ENCODE results near the gene RECQL5.

Gene RECQL5

DNA sequence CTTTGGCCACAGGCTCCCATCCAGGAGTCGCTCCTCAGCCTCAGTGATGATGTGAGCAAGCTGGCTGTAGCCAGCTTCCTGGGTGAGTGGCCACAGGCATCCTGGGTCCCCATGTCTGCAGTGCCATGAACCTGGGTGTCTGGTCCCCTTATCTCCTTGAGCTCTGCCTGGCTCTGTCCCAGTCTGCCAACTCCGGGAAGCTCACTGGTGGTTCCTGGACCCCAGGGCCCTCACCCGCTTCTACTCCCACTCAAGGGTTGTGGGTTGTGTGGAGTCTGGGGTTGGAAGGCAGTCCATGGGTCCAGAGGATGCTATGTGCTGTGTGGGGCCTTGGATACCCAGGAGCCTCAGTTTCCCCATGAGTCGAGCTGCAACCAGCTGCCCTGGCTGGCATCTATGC lies 45.5 kb downstream of the RECQL5 start:
- DNase-seq (ENCODE audit: insufficient read length, low spot score), result no peak
- no peak for FAIRE-seq

DNA sequence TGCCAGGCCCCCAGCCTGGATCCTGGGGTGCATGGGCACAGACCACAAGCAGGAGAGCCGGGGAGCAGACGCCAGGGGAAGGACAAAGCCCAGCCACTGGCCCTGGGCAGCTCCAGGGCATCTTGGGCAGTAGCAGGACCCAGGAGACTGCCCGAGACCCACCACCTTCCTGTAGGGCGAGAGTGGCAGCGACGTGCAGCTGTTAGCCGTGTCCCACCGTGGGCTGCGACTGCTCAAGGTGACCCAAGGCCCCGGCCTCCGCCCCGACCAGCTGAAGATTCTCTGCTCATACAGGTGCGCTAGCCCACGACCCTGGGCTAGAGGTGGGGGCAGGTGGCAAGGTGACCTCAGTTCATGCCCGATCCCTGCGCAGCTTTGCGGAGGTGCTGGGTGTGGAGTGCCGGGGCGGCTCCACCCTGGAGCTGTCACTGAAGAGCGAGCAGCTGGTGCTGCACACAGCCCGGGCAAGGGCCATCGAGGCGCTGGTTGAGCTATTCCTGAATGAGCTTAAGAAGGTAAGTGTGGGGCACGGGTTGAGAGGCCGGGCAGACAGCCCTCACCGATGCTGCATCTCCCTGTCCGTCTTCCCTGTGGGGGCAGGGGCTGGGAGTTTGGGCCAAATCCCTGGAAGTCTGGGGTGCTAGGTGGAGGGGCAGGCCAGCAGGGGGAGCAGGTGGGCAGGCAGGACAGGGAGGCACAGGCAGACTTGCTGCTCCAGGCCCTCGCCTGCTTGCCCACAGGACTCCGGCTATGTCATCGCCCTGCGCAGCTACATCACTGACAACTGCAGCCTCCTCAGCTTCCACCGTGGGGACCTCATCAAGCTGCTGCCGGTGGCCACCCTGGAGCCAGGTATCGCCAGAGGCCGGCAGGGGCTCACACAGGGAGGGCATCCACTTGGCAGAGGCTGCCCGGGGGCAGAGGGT lies 47.2 kb downstream of the RECQL5 start:
- FAIRE-seq, result peak; percentile 89
- peak; percentile 61 for DNase-seq (ENCODE audit: insufficient read length, low spot score)

DNA sequence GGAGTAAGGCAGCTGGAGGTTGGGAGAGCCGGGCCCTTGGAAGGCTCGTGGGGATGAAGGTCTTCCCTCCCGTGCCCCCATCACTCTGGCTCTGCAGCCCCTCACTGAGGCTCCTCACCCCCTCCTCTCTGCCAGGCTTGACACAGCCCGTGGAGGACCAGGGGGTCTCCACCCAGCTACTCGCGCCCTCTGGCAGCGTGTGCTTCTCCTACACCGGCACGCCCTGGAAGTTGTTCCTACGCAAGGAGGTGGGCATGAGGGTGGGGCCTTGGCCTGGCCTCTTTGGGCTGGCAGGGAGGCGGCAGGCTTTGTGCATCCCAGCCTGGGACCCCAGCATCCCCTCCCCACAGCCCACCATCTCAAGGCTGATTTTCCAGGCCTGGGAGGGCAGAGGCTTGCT lies 49.3 kb downstream of the RECQL5 start:
- DNase-seq (ENCODE audit: insufficient read length, low spot score) (no peak), FAIRE-seq (no peak)

DNA sequence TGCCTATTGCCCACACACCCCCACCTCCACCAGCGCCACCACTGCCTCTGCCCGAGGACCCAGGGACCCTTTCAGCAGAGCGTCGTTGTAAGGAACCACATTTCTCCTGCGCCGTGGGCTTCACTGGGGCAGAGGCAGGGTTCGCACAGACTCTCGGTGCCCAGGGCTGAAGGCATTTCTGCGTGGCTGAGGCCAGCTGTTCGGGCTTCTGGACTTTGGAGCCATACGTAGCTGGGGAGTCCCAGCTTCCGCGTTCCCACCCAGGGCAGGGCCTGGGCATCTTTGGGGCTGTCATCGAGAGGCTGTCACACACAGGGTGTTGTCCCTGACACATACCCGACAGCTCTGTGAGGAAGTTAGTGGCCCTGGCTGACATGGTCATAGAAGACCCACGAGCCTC lies 49.7 kb downstream of the RECQL5 start:
- DNase-seq (ENCODE audit: insufficient read length, low spot score), result no peak
- no peak for FAIRE-seq

DNA sequence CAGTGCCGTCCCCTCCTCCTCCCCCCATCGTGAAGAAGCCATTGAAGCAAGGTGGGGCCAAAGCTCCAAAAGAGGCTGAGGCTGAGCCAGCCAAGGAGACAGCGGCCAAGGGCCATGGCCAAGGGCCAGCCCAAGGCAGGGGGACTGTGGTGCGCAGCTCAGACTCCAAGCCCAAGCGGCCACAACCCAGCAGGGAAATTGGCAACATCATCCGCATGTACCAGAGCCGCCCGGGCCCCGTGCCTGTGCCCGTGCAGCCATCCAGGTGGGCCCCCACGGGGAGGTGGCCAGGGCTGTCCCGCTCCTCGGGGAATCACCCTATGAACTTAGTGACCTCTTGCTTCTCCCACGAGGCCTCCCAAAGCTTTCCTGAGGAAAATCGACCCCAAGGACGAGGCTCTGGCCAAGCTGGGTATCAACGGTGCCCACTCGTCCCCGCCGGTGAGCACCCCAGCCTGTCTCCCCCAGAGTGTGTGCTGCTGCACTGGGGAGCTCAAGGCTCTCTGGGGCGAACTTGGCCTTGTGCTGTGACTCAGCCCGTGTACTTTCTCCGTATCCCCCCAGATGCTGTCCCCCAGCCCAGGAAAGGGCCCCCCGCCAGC lies 50.3 kb downstream of the RECQL5 start:
- FAIRE-seq, result no peak

DNA sequence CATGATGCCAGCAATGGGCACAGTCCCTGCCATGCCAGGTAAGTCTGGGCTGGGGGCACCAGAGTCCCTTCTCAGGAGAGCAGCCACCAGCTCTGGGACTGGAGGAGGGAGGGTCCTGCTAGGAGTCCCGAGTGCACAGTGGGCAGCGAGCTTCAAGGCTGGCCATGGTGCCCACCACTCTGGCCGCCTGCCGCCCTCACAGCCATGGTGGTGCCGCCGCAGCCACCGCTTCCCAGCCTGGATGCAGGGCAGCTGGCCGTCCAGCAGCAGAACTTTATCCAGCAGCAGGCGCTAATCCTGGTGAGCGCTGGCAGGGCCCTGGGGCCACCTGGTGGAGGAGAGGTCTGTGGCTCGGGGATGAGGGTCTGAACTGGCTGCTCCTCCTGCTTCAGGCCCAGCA lies 51.7 kb downstream of the RECQL5 start:
- no peak for FAIRE-seq
- DNase-seq (ENCODE audit: insufficient read length, low spot score), result no peak

More for the DNA sequence above, 50.3 kb downstream of the RECQL5 start:
- no peak for DNase-seq (ENCODE audit: insufficient read length, low spot score)

DNA sequence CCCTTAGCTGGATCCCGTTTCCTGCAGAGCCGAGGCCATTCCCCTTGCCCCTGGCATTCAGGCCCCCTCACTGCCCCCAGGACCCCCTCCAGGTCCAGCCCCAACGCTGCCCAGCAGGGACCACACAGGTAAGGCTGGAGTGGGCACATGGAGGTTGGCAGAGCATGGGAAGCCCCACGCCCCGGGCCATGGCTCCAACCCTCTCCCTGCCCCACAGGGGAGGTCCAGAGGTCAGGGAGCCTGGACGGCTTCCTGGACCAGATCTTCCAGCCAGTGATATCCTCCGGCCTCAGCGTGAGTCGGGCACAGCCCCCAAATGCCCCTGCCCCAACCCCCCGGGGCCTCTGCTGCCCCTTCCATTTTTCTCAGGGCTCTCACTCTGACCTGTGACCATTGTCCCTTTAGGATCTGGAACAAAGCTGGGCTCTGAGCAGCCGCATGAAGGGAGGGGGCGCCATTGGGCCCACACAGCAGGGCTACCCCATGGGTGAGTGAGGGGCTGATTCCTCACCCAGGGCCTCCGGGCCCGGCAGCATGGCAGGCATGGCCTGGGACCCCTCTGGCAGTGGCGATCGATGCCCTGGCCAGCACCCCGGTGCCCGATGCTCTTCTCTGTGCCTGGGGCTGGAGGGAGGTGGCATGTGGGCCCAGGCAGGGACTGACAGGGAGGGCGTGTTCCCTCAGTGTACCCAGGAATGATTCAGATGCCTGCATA lies 52.2 kb downstream of the RECQL5 start:
- no peak for FAIRE-seq

DNA sequence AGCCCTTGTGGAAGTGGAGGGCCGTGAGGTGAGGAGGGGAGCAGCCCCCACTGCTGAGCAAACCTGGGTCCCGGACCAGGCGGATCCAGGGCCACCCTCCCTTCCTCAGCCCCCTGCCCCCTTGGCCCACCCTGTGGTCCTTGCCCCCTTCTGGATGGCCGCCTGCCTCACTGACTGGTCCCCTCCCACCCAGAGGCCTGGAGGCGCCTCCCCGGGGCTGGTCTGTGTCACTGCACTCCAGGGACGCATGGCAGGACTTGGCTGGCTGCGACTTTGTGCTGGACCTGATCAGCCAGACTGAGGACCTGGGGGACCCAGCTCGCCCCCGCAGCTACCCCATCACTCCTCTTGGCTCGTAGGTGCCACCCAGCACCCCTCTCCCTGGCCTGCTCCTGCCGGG lies 52.9 kb downstream of the RECQL5 start:
- no peak for FAIRE-seq
- DNase-seq (ENCODE audit: insufficient read length, low spot score), result no peak

More for the DNA sequence above, 52.2 kb downstream of the RECQL5 start:
- no peak for DNase-seq (ENCODE audit: insufficient read length, low spot score)

DNA sequence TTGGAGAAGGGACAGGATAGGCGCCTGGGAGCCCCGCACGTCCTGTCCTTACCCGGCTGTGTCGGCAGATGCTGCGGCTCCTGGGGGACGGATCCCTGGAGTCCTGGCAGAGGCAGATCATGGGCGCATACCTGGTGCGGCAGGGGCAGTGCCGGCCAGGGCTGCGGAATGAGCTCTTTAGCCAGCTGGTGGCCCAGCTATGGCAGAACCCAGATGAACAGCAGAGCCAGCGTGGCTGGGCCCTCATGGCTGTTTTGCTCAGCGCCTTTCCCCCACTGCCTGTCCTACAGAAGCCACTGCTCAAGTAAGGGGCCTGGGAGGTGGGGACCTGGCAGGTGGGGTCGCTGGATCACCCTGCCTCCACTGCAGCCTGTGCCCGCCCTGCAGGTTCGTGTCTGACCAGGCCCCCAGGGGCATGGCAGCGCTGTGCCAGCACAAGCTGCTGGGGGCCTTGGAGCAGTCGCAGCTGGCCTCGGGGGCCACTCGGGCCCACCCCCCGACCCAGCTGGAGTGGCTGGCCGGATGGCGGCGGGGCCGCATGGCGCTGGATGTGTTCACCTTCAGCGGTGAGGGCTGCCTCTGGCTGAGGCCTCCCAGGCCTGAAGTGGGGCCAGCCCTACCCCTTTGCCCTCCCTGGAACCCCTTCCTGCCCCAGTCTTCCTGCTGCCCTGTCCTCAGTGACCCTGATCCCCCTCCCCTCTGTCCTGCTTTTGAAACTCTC lies 53.9 kb downstream of the RECQL5 start:
- no peak for FAIRE-seq
- DNase-seq (ENCODE audit: insufficient read length, low spot score), result no peak

DNA sequence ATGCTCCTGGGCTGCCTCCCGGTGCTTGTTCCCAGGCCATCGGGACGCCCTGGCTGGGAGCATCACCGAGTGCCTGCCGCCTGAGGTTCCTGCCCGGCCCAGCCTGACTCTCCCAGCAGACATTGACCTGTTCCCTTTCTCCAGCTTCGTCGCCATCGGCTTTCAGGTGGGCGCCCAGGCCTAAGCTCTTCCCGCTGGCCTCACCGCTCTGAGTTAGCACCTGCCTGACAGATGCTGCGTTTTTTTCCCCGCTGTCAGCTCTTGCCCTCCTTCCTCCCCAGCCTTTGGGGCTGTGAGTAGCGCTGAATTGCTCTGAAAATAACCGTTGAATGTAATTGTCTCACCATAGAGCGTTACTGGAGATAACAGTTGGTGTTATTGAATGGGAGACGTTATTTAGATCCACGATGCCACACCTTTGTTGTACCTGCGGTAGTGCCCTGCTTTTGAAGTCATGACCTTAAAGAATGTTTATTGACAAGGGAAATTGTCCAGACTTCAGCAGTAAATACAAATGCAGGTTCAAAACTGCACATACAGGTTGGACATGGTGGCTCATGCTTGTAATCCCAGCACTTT lies 55.0 kb downstream of the RECQL5 start:
- DNase-seq (ENCODE audit: insufficient read length, low spot score) (no peak), FAIRE-seq (no peak)

DNA sequence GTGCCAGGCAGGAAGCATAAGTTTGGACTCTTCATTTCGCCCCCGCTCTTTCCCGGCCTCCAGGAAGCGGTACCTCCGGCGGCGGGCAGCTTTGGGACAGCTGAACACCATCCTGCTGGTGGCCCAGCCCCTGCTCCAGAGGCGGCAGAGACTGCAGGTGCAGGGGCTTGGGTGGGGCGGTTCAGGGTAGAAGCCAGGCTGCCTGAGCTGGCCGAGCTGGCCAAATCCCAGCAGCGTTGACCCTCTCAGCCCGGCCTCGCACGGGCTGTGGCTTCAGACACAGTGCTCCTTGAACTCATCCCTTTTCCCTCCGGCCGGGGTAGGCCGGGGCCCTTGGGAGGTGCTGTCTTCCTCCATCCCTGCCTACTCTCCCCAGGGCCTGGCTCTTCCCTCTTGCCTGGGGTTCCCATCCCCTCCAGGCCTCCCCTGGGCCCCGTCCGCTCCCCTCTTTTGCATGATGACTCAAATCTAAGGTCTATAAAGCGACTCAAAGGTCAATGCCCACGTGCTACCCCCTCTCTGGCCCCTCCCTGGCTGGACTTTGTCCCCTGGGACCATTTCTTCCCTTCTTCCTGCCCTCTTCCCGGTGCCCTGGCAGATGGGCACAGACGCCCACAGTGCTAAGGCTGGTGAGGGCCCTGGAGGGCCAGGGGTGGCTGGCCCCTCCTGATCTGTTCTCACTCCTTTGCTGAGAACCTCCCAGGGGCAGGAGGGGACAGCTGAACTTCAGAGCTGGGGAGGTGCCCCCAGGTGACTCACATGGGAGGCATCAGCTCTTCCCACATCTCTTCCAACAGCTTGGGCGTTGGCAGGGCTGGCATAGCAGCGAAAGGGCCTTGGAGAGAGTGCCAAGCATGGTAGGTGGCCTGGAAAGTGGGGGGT lies 56.6 kb downstream of the RECQL5 start:
- FAIRE-seq, result no peak
- DNase-seq (ENCODE audit: insufficient read length, low spot score), result no peak

DNA sequence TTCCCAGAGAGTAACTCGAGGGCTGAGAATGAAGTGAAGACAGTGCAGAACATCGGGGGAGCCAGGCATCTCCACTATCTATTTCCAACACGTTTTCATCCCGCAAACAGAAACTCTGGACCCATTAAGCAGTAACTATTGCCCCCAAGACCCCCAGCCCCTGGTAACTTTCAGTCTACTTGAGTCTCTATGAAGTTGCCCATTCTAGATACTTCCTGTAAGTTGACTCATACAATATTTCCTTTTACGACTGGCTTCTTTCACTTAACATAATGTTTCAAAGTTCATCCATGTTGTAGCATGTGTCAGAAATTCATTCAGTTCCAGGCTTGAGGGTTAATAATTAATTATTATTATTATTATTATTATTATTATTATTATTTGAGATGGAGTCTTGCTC lies 59.9 kb downstream of the RECQL5 start:
- FAIRE-seq (no peak), DNase-seq (ENCODE audit: insufficient read length, low spot score) (no peak)

DNA sequence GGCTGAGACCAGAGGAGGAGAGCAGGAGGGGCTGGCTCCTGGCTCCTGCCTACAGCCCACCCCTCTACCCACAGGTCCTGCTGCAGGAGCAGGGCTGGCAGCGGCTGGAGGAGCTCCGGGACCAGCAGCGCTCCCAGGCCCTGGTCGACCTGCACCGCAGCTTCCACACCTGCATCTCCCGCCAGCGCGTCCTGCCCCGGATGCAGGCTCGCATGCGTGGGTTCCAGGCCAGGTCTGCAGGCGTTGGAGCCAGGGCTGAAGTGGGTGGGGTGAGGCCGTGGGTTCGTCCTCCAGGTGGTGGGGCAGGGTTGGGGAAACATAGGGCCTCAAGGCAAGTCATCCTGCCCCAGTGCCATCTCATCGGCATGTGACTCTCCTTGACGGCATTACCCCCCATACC lies 61.2 kb downstream of the RECQL5 start:
- FAIRE-seq, result no peak
- no peak for DNase-seq (ENCODE audit: insufficient read length, low spot score)

DNA sequence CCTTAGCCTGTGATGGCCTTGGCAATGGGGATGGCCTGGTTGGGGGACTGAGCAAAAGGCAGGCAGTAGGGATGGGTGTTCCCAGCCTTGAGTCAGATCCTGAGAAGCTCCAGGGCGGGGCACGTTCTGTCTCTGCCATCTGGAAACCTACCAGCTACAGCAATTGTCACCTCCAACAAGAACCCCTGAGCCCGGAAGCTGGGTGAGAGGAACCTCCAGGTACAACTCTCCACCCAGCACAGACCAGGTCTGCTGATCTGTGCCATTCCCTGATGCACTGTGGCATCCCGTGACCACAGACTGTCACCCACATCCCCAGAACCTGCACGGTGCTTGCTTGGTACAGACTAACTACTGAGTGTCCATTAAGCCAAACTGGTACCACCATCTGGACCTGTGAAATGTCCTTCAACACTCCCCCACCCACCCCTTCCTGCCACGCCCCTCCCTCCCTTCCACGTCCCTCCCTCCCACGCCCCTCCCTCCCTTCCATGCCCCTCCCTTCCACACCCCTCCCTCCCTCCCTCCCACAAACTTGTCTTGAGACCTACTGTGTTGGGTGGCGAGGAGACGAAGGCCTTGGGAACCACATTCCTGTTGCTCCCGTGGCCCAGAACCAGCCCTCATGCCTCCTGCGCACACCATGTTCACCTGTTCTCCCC lies 62.8 kb downstream of the RECQL5 start:
- DNase-seq (ENCODE audit: insufficient read length, low spot score) (no peak), FAIRE-seq (no peak)

DNA sequence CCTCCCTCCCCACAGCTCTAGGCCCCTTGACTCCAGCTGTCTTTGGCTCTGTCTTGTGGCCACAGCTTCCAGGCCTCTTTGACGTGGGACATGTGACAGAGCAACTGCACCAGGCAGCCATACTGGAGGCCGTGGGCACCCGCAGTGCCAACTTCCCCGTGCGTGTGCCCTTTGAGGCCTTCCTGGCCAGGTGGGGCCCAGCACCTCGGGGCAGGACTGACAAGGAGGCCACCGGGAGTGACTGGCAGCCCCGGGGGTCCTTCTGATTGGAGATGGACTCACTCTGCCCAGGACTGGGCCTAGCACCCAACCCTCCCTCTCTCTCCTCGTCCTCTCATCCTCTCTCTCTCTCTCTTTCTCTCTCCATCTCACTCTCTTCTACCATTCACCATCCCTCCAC lies 63.8 kb downstream of the RECQL5 start:
- FAIRE-seq, result no peak
- DNase-seq (ENCODE audit: insufficient read length, low spot score), result no peak

DNA sequence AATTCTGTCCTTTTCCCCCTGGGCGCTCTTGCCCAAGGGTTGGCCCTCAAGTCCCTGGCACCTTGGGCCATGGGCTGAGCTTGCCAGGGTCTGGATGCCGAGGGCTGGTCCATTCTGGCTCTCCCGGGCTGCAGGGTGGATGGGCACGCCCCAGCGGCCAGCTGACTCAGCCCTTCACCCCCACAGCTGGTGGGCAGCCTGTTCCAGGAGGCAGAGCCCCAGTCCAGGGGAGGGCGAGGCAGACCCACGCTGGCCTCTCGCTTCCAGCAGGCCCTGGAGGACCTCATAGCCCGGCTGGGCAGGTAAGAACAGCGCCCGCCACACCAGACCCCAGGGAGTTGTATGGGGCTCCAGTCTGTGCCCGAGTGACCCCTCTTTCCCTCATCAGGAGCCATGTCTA lies 64.3 kb downstream of the RECQL5 start:
- FAIRE-seq, result no peak
- DNase-seq (ENCODE audit: insufficient read length, low spot score), result no peak

DNA sequence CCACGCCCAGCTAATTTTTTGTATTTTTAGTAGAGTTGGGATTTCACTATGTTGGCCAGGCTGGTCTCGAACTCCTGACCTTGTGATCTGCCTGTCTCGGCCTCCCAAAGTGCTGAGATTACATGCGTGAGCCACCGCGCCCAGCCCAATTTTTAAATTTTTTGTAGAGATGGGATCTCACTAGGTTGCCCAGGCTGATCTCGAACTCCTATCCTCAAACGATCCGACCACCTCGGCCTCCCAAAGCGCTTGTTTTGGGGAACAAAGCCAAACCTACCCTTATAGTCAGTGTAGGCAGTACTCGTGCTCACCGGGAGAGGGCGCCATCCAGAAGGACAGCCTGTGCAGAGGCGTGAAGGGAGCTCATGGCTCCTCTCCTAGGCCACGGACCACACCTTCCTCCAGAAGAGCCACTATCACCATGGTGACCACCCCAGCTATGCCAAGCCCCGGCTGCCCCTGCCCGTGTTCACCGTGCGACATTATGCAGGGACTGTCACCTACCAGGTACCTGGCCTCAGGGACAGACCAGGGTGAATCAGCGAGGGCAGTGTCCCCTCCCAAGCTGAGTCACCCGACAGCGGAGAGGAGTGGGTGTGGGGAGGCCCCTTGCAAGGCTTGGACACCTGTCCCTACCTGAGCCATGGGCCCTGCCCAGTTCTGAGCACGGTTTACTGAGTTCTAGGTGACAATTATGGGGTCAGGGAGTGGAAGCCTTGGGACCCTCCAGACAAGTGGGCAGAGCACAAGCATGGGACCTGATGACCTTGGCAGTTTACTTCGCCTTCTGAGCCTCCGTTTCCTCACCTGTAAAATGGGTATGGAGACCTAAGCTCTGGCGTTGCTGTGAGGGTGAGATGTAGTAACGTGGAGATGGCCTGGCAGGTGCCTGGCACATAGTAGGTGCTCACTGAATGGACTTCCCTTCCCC lies 65.6 kb downstream of the RECQL5 start:
- FAIRE-seq, result no peak

More for the DNA sequence above, 65.6 kb downstream of the RECQL5 start:
- DNase-seq (ENCODE audit: insufficient read length, low spot score), result peak; percentile 63

All from HTR-8/SVneo (cell line).